GM12878 (cell line): ENCODE measurements around the gene C21orf58. TPM values are rescaled to one million over a fixed set of nuclear protein-coding genes. Genes with fewer than 3 reads are reported as not detected.

Experiments
- ESRRA ChIP-seq: IDR thresholded peaks from 2 replicates; pipeline ENCODE4 v1.6.1; 2012; ENCODE audit warnings: mild to moderate bottlenecking, low read length, improper control_type of control experiment
- KAT2A ChIP-seq: conservative IDR thresholded peaks from 2 replicates; pipeline ENCODE4 v1.6.1; 2011; ENCODE audit warnings: low read depth, low read length; ENCODE audit not compliant: control insufficient read depth
- KLF5 ChIP-seq: fragments of 450-650 bp; IDR thresholded peaks from 2 replicates; pipeline ENCODE4 v1.6.1; 2014; ENCODE audit warnings: mild to moderate bottlenecking; ENCODE audit not compliant: partially characterized antibody
- MTA2 ChIP-seq: fragments of 450-650 bp; IDR thresholded peaks from 2 replicates; pipeline ENCODE4 v1.6.1; 2016; ENCODE audit warnings: low read depth, mild to moderate bottlenecking, moderate library complexity
- NFYB ChIP-seq: IDR thresholded peaks from 2 replicates; pipeline ENCODE4 v1.6.1; 2011; ENCODE audit warnings: low read depth, mild to moderate bottlenecking, low read length, improper control_type of control experiment, moderate library complexity; ENCODE audit not compliant: insufficient read depth
- POLR2AphosphoS5 ChIP-seq: IDR thresholded peaks from 2 replicates; pipeline ENCODE4 v1.6.1; 2011; ENCODE audit warnings: mild to moderate bottlenecking, low read length, inconsistent platforms
- ZNF24 ChIP-seq: fragments of 450-650 bp; IDR thresholded peaks from 2 replicates; pipeline ENCODE4 v1.6.1; 2017; ENCODE audit warnings: antibody characterized with exemption, mild to moderate bottlenecking
- ZZZ3 ChIP-seq: IDR thresholded peaks from 2 replicates; pipeline ENCODE4 v1.6.1; 2011; ENCODE audit warnings: low read depth; ENCODE audit not compliant: control insufficient read depth, insufficient read length
- polyA plus RNA-seq, 11 experiments: library from polyadenylated mRNA; depleted of rRNA in 4 of 11; unstranded in 6 of 11; stranded (reverse) in 5 of 11; fragments of >200 nt; fragmentation: Nextera tagmentation in 4 of 11; fragmentation: Illumina TruSeq in 1 of 11; extraction: Ambion mirVana in 4 of 11; extraction: Trizol in 1 of 11; gene quantifications; 1 replicate in 1 of 11; 2 replicates in 10 of 11; pipeline versions ENCODE4 v1.2.1 to v1.2.3, GENCODE V29; 2011 to 2016; ENCODE audit warnings: inconsistent platforms in 2 of 11, missing spikeins in 2 of 11, low read depth in 1 of 11
- total RNA-seq, 4 experiments: library from RNA; depleted of rRNA in 3 of 4; stranded (reverse); fragments of >200 nt in 3 of 4; fragmentation: Illumina TruSeq in 1 of 4; extraction: Trizol in 1 of 4; gene quantifications; 2 replicates each; pipeline versions ENCODE4 v1.2.1 to v1.2.3, GENCODE V29; 2013 to 2021
- TF ChIP-seq, protein P1 (sequence below): fragments of 450-650 bp; IDR thresholded peaks from 2 replicates; pipeline ENCODE4 v1.6.1; 2017; ENCODE audit warnings: mild to moderate bottlenecking, moderate library complexity
- TF ChIP-seq, protein P2 (sequence below): fragments of 450-650 bp; formaldehyde crosslinking; IDR thresholded peaks from 2 replicates; pipeline ENCODE4 v1.4.0; 2022; ENCODE audit warnings: mild to moderate bottlenecking, moderate library complexity
- TF ChIP-seq, protein P3 (sequence below): IDR thresholded peaks from 2 replicates; pipeline ENCODE4 v1.6.1; 2012; ENCODE audit warnings: improper control_type of control experiment, low read depth, low read length; ENCODE audit not compliant: insufficient replicate concordance

Gene C21orf58
- total and polyA plus RNA-seq, 10 of the 15 experiments (the other 5 are each of a cell fraction or from before 2014, with no cell fraction given): 1.1 to 22.3 (median 11.8) TPM

DNA sequence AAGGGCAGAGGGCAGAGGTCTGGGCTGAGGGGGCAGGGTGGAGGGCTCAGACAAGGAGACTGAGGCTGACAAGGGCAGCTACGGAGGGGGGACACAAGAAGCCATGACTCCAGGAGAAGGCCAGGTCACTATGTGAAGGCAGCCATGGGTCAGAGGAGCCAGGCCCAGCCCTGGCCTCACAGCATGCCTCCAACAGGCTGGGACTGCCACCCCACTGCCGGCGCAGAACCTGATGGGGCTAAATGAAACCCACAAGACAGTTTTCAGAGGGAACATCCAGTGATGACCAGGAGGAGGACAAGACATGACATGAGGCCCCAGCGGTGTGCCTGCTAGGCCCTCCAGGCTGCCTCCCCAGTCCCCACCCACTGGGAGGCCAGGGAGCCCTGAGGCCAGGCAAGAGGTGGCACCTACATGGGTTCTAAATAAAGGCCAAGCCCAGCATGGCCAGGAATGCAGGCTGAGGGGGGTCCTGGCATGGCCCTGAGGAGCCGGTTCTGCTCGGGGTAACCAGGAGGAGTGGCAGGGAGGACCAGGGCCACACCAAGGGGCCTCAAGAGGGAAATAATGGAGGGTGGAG is 67.8 kb downstream of the C21orf58 start (continued):
- TF ChIP-seq, protein P1, sequence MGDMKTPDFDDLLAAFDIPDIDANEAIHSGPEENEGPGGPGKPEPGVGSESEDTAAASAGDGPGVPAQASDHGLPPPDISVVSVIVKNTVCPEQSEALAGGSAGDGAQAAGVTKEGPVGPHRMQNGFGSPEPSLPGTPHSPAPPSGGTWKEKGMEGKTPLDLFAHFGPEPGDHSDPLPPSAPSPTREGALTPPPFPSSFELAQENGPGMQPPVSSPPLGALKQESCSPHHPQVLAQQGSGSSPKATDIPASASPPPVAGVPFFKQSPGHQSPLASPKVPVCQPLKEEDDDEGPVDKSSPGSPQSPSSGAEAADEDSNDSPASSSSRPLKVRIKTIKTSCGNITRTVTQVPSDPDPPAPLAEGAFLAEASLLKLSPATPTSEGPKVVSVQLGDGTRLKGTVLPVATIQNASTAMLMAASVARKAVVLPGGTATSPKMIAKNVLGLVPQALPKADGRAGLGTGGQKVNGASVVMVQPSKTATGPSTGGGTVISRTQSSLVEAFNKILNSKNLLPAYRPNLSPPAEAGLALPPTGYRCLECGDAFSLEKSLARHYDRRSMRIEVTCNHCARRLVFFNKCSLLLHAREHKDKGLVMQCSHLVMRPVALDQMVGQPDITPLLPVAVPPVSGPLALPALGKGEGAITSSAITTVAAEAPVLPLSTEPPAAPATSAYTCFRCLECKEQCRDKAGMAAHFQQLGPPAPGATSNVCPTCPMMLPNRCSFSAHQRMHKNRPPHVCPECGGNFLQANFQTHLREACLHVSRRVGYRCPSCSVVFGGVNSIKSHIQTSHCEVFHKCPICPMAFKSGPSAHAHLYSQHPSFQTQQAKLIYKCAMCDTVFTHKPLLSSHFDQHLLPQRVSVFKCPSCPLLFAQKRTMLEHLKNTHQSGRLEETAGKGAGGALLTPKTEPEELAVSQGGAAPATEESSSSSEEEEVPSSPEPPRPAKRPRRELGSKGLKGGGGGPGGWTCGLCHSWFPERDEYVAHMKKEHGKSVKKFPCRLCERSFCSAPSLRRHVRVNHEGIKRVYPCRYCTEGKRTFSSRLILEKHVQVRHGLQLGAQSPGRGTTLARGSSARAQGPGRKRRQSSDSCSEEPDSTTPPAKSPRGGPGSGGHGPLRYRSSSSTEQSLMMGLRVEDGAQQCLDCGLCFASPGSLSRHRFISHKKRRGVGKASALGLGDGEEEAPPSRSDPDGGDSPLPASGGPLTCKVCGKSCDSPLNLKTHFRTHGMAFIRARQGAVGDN: no peak
- no peak for TF ChIP-seq ZZZ3
- TF ChIP-seq KAT2A: no peak
- TF ChIP-seq, protein P2, sequence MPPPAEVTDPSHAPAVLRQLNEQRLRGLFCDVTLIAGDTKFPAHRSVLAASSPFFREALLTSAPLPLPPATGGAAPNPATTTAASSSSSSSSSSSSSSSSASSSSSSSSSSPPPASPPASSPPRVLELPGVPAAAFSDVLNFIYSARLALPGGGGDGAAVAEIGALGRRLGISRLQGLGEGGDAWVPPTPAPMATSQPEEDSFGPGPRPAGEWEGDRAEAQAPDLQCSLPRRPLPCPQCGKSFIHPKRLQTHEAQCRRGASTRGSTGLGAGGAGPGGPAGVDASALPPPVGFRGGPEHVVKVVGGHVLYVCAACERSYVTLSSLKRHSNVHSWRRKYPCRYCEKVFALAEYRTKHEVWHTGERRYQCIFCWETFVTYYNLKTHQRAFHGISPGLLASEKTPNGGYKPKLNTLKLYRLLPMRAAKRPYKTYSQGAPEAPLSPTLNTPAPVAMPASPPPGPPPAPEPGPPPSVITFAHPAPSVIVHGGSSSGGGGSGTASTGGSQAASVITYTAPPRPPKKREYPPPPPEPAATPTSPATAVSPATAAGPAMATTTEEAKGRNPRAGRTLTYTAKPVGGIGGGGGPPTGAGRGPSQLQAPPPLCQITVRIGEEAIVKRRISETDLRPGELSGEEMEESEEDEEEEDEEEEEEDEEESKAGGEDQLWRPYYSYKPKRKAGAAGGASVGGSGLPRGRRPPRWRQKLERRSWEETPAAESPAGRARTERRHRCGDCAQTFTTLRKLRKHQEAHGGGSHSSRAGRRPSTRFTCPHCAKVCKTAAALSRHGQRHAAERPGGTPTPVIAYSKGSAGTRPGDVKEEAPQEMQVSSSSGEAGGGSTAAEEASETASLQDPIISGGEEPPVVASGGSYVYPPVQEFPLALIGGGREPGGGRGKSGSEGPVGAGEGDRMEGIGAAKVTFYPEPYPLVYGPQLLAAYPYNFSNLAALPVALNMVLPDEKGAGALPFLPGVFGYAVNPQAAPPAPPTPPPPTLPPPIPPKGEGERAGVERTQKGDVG: no peak
- TF ChIP-seq KLF5: no peak
- no peak for TF ChIP-seq ZNF24
- TF ChIP-seq NFYB: no peak
- no peak for TF ChIP-seq ESRRA
- TF ChIP-seq, protein P3, sequence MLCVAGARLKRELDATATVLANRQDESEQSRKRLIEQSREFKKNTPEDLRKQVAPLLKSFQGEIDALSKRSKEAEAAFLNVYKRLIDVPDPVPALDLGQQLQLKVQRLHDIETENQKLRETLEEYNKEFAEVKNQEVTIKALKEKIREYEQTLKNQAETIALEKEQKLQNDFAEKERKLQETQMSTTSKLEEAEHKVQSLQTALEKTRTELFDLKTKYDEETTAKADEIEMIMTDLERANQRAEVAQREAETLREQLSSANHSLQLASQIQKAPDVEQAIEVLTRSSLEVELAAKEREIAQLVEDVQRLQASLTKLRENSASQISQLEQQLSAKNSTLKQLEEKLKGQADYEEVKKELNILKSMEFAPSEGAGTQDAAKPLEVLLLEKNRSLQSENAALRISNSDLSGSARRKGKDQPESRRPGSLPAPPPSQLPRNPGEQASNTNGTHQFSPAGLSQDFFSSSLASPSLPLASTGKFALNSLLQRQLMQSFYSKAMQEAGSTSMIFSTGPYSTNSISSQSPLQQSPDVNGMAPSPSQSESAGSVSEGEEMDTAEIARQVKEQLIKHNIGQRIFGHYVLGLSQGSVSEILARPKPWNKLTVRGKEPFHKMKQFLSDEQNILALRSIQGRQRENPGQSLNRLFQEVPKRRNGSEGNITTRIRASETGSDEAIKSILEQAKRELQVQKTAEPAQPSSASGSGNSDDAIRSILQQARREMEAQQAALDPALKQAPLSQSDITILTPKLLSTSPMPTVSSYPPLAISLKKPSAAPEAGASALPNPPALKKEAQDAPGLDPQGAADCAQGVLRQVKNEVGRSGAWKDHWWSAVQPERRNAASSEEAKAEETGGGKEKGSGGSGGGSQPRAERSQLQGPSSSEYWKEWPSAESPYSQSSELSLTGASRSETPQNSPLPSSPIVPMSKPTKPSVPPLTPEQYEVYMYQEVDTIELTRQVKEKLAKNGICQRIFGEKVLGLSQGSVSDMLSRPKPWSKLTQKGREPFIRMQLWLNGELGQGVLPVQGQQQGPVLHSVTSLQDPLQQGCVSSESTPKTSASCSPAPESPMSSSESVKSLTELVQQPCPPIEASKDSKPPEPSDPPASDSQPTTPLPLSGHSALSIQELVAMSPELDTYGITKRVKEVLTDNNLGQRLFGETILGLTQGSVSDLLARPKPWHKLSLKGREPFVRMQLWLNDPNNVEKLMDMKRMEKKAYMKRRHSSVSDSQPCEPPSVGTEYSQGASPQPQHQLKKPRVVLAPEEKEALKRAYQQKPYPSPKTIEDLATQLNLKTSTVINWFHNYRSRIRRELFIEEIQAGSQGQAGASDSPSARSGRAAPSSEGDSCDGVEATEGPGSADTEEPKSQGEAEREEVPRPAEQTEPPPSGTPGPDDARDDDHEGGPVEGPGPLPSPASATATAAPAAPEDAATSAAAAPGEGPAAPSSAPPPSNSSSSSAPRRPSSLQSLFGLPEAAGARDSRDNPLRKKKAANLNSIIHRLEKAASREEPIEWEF: no peak
- no peak for TF ChIP-seq POLR2AphosphoS5
- TF ChIP-seq MTA2: no peak
